Right lung (tissue), 5 donors: ENCODE measurements around the gene SCUBE3. TPM values are rescaled to one million over a fixed set of nuclear protein-coding genes. Genes with fewer than 3 reads are reported as not detected.

Experiments used
- DNase-seq, 2 donors: peaks; one replicate each; pipeline ENCODE4 v3.0.0-alpha.2; 2013
- polyA plus RNA-seq, 5 donors: library from polyadenylated mRNA; unstranded; fragments of 120-200 nt; gene quantifications; one replicate each; pipeline versions ENCODE4 v1.2.1 to v1.2.3, GENCODE V29; 2013; ENCODE audit warnings: inconsistent platforms in 1 of 5, low replicate concordance in 1 of 5; ENCODE audit not compliant: insufficient read length in 5 of 5, insufficient read depth in 1 of 5

The SCUBE3 gene
- polyA plus RNA-seq, 5 donors: 3.5 to 5.3 (median 3.7) TPM

DNA sequence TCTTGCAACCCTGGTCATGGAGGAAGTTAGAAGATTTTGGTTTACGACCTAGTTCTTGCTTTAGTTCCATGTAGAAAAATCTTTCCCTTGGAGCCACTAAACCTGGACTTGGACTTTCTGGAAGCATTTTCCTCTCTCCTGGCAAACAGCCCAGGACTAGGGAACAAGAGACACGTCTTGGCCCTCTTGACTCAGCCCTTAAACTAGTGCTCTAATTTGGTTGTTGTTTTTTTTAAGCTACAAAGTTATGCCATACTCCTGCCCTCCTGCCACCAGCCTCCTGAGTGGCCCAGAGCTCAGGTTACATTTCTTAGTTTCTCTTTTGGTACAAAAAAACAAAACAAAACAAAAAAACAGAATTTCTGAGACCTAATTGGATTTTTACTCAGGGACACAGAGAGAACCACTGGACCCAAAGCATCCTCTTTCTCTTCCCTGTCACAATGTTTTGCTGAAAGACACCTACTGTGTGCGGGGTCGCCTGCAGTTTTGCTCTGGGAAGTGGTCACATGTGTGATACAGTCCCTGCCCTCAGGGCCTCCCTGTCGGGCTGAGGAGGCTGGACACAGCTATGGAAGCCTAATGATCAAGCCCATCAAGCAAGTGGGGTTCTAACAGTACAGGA is 32.3 kb upstream of the SCUBE3 start:
- DNase-seq: no peak

DNA sequence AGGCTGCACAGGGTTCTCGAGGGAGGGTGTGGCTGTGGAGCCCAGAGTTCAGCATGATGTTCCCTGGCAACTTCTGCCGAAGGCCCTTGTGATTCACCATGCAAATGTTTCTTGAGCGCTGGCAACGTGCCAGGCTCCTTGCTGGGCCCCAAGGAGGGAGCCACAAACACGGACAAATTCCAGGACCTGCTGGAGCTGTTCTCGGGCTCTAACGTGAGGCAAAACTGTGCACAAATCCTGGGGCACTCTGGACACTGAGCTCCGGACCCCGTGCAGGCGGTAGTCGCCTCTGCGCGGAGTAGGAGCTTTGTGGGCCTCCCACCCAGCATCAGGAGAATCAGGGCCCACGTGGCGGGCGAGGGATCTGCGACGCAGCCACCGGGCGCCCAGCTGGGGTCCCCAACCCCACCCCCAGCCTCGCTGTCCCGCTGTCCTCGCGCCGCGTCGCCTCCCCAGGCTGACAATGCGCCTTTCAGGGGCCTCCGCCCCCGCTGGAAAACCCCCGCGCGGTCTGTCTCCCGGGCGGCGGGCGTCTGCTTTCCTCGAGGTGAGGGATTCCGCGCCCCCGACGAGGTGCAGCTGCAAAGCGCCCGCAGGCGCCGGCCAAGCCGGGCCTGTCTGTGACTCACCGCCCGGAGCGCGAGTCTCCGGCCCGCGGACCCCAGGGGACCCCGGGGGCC is 31.7 kb upstream of the SCUBE3 start:
- no peak for DNase-seq

DNA sequence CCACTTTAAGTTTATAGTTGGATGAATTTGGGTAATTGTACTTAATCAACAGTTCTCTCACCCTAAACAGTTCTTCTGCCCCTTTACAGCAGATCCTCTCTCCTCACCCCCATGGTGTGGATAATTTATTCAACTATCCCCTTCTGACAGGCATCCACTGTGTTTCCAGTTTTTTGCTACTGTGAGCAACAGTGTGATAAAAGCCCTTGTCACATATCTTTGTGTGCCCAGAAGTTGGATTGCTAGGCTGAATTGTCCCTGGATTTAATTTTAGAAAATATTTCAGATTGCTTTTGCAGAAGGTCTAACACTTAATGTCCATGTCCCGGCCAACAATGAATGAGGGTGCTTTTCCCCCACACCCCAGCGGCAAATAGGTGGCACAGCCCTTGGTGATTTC is 30.5 kb upstream of the SCUBE3 start:
- no peak for DNase-seq

DNA sequence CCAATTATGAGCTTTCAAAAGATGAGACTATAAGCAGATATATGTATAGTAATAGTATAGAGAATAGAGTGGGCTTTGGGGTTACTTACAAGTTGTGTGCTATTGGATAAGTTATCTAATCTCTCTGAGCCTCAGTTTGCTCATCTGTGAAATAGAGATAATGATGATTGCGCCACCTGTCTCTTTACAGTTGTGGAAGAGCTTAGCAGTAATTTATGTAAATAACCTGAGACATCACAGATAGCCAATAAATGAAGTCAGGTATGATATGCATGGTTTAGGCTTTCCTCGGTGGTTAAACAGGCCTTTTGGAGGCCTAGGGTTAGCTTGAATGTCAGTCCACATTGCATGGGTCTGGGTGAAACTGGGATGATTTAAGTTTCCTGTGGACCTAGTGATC is 29.8 kb upstream of the SCUBE3 start:
- DNase-seq: no peak

DNA sequence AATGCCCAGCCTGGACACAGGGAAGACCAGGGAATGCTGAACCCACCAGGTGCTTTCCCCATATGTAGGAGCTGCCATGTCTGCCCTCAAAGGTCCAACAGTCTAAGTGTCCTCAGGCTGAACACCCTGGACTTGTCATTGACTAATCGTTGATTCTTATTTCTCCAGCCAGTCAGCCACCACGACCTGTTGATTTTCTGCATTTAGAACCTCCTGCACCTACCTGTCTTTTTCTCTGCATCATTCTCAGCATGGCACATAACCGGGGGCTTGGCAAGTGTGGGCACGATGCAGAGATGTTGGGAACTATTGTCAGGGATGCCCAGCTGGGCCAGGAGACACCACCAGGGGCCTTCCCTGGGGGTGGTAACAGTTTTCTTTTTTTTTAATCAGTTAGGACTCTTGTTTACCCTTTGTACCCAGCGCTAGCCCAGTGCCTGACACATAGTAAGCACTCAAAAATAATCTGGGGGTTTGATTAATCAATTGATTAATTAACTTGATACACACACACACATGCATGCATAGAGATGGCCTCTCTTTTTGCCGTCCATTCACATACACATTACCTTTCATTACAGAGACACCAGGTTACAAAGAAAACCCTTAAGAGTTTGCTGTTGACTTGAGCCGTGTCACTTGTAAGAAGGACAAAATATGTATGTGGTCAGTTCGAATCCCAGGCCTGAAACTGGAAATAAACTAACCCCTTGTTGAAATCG is 29.0 kb upstream of the SCUBE3 start:
- no peak for DNase-seq

DNA sequence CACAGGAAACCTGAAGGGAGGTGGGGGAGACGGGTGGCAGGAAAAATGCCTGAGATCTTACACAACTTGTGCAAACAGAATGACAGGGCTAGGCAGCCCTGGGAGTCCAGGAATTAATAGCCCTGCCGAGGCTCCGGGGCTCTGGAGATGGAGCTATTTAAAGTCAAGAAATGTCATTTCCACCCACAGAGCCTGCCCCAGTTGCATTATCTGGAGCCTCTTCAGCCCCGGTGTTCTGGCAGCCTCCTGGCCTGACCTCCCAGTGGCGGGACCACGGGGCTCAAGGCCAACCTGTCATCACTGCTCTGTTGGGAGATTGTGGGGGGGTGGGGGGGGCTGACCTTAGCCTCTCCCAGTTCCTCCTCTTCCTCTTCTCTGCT is 28.5 kb upstream of the SCUBE3 start:
- DNase-seq: no peak

DNA sequence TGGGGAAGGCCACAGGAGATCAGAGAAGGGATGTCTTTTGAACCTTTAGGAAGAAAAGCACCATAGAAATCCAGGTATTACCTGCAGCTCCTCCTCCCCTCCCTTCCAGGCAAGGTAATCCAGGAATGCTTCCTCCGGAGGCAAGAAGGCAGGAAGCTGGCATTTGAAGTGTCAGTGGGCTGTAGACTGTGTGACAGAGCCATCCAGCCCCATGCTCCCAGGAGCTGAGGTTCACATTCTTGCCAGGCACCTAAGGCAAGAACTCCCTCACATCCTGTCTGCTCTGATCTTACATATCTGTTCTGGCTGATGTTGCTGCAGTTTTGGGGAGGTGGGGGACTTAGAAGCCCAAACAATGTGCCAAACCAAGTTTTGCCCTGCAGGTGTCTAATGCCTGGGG is 27.8 kb upstream of the SCUBE3 start:
- no peak for DNase-seq

DNA sequence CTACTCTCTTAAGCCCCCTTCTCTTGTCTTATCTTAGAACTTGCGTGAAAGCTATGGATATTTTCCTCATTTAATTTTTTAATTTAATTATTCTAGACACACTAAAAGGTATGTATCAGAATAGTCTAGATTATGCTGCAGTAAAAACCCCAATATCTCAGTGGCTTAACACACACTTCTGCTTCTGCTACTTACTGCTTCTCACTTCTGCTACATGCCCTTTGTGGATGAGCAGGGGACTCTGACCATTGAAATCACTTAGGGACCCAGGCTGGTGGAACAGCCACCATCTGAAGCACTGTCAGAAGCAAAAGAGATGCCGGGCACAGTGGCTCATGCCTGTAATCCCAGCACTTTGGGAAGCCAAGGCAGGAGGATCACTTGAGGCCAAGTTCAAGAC is 27.2 kb upstream of the SCUBE3 start:
- no peak for DNase-seq

DNA sequence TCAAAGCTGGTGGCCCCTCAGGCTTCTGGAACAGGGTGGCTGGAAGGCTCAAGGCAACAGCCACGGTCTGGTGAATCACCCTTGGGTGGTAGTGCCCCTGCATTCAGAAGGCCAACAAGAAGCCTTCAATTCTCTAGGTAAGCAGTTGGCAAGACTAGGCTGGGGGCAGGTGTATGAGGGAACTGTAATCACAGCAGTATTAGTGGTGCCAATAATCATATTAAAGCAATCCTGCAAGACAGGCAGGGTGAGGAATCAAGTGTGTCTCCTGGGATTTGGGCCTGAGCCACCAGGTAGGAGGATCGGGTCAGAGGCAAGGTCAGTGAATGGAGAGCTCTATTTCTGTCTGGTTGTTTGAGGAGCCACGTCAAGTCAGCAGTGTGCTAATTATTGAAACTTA is 24.9 kb upstream of the SCUBE3 start:
- no peak for DNase-seq

DNA sequence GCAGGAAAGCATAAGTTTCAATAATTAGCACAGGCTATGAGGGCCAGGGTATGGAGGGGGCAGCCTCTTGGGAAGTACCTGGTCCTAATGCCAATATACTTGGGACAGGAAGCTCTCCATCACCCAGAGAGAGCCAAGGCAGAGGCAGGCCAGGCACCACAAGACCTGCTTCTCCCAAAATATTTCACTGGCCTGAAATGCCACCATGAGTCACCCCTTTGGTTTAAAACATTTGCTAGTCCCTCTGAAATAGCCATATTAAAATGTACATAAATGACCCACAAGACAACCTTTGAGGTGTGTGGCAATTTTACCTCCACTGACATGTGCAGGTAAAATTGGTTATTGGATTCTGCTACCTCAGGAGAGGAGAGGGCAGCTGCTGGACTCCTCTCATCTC is 23.4 kb upstream of the SCUBE3 start:
- DNase-seq: no peak

DNA sequence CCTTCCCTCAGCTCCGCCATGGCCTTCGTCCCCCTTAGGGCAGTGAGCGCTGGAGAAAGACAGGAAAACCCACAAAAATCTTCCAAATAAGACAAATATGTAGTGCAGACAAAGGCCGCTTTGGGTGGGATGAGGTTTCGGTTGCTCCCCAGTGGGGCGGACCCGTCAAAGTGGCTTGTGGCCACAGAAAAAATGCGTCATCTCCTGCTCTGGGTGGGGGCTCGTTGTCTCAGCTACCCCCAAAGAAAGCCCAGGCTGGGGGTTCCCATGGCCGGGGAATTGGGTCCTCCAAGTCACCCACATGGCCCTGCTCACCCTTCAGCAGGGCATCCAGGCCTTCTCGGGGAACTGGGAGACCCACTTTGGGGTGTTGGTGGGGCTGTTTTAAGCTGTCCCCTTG is 21.9 kb upstream of the SCUBE3 start:
- no peak for DNase-seq

DNA sequence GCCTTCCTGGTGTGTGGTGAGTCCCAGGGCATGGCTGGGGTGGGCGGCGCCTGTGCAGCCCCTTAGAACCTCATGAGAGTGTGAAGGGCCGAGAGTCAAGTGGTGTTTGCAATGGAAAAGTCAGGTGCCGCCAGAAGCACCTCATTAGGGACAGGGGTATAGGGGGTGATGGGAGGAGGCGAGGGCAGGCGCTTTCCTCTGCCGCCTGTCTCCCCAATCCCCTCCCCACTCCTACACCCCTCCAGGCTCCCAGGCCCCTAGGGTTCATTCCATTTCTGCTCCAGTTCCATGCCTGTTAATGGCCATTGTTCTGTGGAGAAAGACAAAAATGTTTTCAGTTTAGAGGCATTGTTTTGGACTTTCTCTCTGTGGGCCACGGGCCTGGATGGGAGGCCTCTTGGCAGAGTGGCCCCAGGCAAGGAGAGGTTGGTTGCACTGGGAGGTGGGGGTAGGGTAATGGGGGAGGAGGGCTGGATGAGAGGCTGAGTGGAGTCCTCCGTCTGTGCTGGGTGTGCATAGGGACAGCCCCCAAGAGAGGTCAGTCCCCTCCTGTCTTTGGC is 21.4 kb upstream of the SCUBE3 start:
- DNase-seq: no peak

DNA sequence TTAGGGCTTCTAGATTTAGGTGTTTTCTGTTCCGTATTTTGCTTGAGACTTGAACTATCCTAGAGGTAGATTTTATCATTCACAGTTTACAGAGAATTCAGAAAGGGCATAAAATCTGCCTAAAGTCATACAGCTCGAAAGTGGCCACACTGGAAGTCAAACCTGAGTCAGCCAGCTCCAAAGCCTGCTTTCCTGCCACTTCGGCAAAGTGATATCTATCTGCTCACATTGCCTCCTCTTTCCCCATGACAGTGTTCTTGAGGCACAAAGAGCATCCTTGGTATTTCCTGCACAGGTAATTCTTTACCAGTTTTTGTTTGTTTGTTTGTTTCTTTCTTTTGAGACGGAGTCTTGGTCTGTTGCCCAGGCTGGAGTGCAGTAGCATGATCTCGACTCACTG is 19.4 kb upstream of the SCUBE3 start:
- DNase-seq: no peak

DNA sequence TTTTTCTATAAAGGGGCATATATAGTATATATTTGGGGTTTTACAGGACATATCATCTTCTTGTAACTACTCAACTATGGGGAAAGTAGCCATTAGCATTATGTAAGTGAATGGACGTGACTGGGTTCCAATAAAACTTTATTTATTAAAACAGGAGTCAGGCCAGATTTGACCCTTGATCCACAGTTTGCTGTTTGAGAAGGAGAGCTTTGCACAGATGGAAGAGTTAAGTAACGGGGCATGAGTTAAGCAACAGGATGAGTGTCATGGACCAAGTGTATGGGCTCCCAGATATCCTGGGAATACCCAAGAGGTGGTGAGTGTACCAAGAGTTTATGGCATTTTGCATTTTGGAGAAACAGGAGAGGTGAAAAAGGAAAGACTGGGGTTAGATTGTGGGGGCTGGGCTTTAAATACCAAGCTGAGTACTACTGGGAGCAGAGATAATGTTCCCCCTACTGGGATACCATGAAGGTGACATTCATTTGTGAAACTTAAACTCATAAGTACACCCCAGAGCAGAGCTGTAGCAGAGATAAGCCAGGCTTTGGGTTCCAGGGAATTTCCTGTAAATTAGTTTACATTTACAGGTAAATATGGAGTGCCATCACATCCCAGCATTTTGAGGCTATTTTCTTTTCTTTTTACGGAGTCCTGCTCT is 18.5 kb upstream of the SCUBE3 start:
- no peak for DNase-seq

DNA sequence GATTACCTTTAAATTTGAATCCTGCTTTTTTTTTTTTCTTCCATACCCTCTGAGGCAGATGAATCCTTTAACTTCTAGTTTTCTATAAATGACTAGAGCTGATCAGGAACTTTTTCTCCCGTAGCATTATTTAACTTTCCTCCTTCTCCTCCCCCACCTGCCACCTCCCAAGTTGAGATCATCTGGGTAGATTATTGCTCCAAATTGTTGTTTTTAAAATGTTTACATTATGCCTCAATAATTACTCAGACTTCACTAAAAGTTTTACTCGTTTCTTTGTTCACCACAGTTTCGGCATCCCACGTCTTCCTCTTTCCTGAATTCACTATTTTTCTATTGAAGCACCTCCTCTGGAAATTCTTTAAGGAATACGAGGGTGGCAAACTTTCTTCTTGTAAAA is 16.6 kb upstream of the SCUBE3 start:
- no peak for DNase-seq

DNA sequence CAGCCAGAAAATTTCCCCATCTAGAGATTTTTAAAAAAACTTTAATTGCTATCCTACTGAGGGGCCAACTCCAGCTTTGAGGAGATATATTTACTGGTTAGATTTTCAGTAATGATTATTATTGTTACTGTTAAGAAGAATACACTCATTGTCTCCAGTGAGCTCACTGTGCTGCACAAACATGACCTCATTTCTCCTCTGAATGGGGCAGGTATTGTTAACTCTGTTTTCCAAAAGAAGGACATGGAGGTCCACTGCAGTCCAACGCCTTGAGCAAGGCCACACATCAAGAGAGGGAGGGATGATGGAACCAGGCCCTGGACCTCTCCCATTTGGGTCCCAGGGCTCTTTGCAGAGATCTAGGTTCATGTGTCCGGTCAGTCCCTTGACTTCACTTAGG is 13.9 kb upstream of the SCUBE3 start:
- DNase-seq: no peak

DNA sequence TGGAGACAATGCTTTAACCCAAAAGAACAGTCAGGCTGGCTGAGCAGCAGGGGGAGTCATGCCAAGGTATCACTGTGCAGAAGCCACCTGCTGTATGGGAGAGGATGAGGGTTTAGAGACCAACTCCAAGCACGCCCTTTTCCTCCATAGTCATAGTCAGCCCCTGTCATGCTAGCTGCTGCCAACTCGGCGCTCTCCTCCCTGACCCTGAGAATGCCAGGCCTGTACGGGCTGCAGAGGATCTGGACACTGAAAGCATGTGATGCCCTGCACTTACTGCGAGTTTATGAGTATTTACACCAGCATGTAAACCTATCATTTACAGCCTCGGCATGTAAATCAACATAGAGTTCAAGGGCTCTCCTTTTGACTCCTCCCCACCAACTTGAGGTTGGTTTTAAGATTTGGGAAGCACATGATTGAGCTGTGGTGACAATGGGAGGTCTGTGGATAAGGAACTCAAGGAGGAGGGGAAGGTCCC is 11.7 kb upstream of the SCUBE3 start:
- DNase-seq: no peak

DNA sequence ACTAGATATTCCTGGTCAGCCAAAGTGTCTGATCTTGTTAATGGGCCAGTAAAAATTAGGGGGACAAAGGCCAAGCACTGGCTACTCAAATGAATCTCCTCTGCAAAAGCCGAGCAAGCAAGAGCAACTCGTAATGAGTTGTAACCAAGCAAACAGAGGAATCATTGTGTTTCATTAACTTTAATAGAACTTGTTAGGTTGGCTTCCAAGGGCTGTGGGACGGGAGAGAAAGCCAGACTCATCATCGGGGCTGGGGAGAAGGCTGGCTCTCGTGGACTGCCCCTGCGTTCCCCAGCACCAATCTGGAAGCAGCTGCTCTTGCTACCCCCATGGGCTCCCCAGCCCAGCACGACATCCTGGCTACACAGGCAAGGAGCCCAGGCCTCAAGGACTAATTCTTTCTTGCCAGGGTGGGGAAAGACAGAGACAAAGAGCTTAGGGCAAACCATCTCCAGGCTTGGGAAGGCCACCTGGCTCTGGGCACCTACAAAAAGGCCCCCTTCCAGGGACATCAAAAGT is 10.5 kb upstream of the SCUBE3 start:
- DNase-seq: no peak

DNA sequence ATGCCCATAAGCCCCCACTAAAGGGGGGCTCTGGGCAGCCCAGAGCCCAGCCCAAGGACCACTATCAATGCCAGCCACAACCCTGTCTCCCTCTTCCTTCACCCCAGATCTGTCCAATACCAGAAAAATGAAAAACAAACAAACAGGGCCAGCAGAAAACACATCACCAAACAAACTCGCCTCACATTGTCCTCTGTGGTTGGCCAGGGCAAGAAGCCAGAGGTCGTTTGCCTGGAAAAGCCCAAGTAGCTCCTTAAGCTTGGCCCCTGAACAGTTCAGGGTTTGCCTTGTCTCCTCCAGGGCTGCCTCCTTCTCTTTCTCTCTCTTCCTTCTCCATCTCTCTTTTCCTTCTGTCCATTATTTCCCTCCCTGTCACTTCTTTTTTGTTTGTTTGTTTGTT is 10.1 kb upstream of the SCUBE3 start:
- no peak for DNase-seq

DNA sequence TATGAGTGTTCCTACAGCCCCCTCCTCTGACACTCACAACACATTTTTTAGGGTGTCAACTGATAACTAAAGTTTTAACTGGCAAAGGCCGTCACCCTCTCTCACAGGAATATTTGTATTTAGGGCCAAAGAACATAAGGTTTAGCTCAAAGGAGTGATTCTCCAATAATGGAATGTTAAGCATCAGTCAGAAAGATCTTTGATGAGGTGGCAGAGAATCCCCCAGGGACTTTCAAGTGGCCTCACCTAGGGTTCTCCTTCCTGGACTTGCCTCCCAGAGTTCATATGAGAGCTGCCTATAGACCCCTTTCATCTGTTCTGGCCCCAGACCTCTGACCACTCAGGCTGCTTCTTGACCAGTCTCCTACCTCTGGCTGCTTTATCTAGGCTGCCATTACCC is 7.4 kb upstream of the SCUBE3 start:
- DNase-seq: no peak

DNA sequence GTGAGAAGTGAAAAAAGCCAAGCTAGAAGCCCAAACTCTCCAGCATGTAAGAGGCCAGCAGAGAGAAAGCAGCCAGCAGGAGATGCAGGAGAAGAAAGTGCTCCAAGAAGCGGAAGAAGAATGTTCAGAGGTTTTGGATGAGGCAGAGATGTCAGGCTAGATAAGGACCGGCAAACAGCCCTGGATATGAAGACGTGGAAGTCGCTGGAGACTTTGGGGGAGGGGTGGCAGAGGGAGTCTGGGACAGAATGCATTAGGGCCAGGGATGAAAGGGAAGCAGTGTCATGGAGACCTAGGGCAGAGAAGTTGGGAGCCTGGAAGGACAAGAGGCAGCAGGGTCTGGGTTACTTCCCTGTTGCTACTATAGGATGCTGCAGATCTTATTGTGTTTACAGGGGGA is 5.3 kb upstream of the SCUBE3 start:
- DNase-seq: no peak

DNA sequence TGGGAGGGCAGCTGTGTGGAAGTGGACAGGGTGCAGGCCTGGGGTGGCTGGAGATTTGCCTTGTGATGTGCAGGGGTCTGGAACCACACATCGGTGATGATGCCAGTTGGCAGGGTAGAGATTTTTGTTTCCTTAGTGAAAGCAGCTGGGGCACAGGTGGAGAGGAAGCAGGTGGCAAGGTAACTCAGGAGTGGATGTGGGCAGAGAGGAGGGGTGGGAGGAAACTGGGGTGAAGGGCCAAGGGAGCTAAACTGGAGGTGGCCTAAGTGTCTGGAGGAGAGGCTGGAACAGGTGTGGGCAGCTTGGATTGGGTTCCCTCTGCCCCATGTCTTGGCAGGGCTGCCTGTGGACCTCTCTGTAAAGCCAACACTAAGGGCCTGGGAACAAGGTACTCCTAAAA is 4.7 kb upstream of the SCUBE3 start:
- DNase-seq: no peak
